IPS-11a (cell line): ENCODE data around the gene VMP1.
"Not testable (repeated sequence)": the region's sequence is repeated elsewhere in the genome, so short reads cannot be mapped to it uniquely, and the experiment has no call there.

Experiments used
- H3K4me3 ChIP-seq: one replicate; pipeline ENCODE4 v1.5.1; 2013; ENCODE audit warnings: low read depth, low read length, control low read depth

VMP1 gene

GRCh38 chr17:59753522-59754467, 46.3 kb downstream of the VMP1 start:
- no peak overlapping the region for H3K4me3 ChIP-seq

GRCh38 chr17:59754552-59754951, 47.1 kb downstream of the VMP1 start:
- no peak overlapping the region for H3K4me3 ChIP-seq

- H3K4me3 ChIP-seq, result not testable (repeated sequence)
These were observed 47.6 kb downstream of the VMP1 start for GRCh38 chr17:59755069-59755468.

GRCh38 chr17:59756236-59756818, 48.9 kb downstream of the VMP1 start:
- no peak overlapping the region for H3K4me3 ChIP-seq

- no peak overlapping the region for H3K4me3 ChIP-seq
These were observed 49.6 kb downstream of the VMP1 start for GRCh38 chr17:59757043-59757442.

GRCh38 chr17:59757470-59757869, 50.0 kb downstream of the VMP1 start:
- H3K4me3 ChIP-seq, result no peak overlapping the region

GRCh38 chr17:59757881-59758385, 50.5 kb downstream of the VMP1 start:
- no peak overlapping the region for H3K4me3 ChIP-seq

- not testable (repeated sequence) for H3K4me3 ChIP-seq
These were observed 51.7 kb downstream of the VMP1 start for GRCh38 chr17:59758998-59759651.

GRCh38 chr17:59760160-59760559, 52.7 kb downstream of the VMP1 start:
- no peak overlapping the region for H3K4me3 ChIP-seq

GRCh38 chr17:59761385-59762048, 54.1 kb downstream of the VMP1 start:
- H3K4me3 ChIP-seq, result no peak overlapping the region

GRCh38 chr17:59762049-59762823, 54.8 kb downstream of the VMP1 start:
- no peak overlapping the region for H3K4me3 ChIP-seq

- H3K4me3 ChIP-seq, result no peak overlapping the region
These were observed 55.4 kb downstream of the VMP1 start for GRCh38 chr17:59762824-59763374.

- H3K4me3 ChIP-seq, result no peak overlapping the region
These were observed 56.4 kb downstream of the VMP1 start for GRCh38 chr17:59763861-59764260.

- no peak overlapping the region for H3K4me3 ChIP-seq
These were observed 56.9 kb downstream of the VMP1 start for GRCh38 chr17:59764292-59764741.

- H3K4me3 ChIP-seq, result no peak overlapping the region
These were observed 57.6 kb downstream of the VMP1 start for GRCh38 chr17:59765038-59765437.

GRCh38 chr17:59766491-59766890, 59.0 kb downstream of the VMP1 start:
- no peak overlapping the region for H3K4me3 ChIP-seq

- no peak overlapping the region for H3K4me3 ChIP-seq
These were observed 59.7 kb downstream of the VMP1 start for GRCh38 chr17:59767176-59767575.

- H3K4me3 ChIP-seq, result no peak overlapping the region
These were observed 62.4 kb downstream of the VMP1 start for GRCh38 chr17:59769887-59770286.

GRCh38 chr17:59771093-59771492, 63.6 kb downstream of the VMP1 start:
- H3K4me3 ChIP-seq, result no peak overlapping the region

- H3K4me3 ChIP-seq, result no peak overlapping the region
These were observed 68.4 kb downstream of the VMP1 start for GRCh38 chr17:59775786-59776350.
